ENCODE results near the gene BMF. TPM values are rescaled to one million over a fixed set of nuclear protein-coding genes. Genes with fewer than 3 reads are reported as not detected.

The BMF gene
- polyA plus RNA-seq, 3 donors, result 5.6 to 59.6 (median 6.5) TPM

DNA sequence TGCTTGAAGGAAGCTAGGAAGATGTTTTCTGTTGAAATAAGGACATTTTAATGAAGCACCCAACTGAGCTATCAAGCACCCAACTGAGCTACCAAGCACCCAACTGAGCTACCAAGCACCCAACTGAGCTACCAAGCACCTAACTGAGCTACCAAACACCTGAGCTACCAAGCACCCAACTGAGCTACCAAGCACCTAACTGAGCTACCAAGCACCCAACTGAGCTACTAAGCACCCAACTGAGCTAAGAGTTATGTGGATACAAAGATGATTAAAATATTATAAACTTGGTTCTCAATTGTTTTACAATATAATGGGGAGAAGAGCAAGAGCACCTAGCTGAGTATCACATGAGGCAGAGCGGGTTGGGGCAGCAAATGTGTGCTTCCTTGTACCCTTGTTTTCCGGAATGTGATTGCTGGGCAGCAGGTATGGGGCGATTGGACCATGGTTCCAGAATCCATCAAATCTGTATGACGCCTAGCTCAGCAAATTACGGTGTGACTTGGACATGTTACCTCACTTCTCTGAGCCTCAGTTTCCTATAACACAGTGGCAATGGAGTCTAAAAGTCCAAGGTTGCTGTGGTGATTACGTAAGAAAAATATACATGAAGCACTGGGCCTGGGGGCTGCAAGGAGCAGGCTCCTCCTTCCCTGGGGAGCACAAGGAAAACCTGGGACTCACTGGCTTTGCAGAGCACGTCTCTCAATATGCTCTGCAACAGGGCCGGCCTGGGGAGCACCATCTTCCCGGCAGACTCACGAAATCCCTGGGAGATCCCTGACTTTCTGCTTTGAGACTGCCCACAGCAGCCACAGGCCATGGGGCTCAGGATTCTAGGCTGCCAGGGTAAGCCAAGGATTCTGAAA is 11.3 kb downstream of the BMF start:
- Histone ChIP-seq H2AFZ (ENCODE audit: insufficient read depth, low read depth, low read length, poor library complexity, severe bottlenecking) (peak overlapping the region; percentile 38), H3K4me1 (ENCODE audit: control insufficient read depth in 1 of 2, insufficient read depth in 2 of 2, low read length in 2 of 2) (peaks cover 87 to 96% of the 10 kb centered on the region in 2 donors)
- intact Hi-C loops (cut with micrococcal nuclease), result no loop called here

More for the DNA sequence above, 11.3 kb downstream of the BMF start:
- peak overlapping the region in 1 of 3 experiments; percentile 50 for H3K4me3 ChIP-seq (replicated peaks in 1 of 3; ENCODE audit: low read depth in 2 of 3, low read length in 3 of 3)
- Mint-ChIP-seq H3K4me1 (peaks cover 94% of the 10 kb centered on the region), H3K27ac (peak overlapping the region; percentile 91 to 97 (median 93)), H3K27me3 (ENCODE audit: low read depth in 3 of 3) (peaks cover 1 to 2% (median 2%) of the 10 kb centered on the region in 3 donors), H3K36me3 (peaks cover 50 to 75% of the 10 kb centered on the region in 2 donors), H3K4me3 (peak overlapping the region in 1 of 2 donors; percentile 78), H3K9me3 (no peaks in the 10 kb centered on the region)
- TF ChIP-seq, protein P1, sequence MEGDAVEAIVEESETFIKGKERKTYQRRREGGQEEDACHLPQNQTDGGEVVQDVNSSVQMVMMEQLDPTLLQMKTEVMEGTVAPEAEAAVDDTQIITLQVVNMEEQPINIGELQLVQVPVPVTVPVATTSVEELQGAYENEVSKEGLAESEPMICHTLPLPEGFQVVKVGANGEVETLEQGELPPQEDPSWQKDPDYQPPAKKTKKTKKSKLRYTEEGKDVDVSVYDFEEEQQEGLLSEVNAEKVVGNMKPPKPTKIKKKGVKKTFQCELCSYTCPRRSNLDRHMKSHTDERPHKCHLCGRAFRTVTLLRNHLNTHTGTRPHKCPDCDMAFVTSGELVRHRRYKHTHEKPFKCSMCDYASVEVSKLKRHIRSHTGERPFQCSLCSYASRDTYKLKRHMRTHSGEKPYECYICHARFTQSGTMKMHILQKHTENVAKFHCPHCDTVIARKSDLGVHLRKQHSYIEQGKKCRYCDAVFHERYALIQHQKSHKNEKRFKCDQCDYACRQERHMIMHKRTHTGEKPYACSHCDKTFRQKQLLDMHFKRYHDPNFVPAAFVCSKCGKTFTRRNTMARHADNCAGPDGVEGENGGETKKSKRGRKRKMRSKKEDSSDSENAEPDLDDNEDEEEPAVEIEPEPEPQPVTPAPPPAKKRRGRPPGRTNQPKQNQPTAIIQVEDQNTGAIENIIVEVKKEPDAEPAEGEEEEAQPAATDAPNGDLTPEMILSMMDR (IDR thresholded peaks at IDR 0.05), result no peak
- peak overlapping the region; percentile 65 for H3K9ac ChIP-seq (ENCODE audit: insufficient read depth, low read length, poor library complexity, severe bottlenecking)
- peaks cover under 1% of the 10 kb centered on the region for H3K79me2 ChIP-seq (ENCODE audit: insufficient read depth, low read length)
- H3K27me3 ChIP-seq (ENCODE audit: control insufficient read depth in 2 of 2, insufficient read depth in 2 of 2, low read length in 2 of 2), result no peaks in the 10 kb centered on the region
- H3K9me3 ChIP-seq (replicated peaks in 1 of 2; ENCODE audit: control insufficient read depth in 1 of 2, insufficient read depth in 1 of 2, low read length in 2 of 2), result no peaks in the 10 kb centered on the region
- peak overlapping the region; percentile 75 to 96 for H3K27ac ChIP-seq (ENCODE audit: low read depth in 1 of 2, low read length in 2 of 2)
- DNase-seq, result no peak
- H4K20me1 ChIP-seq (ENCODE audit: insufficient read depth, low read length), result no peaks in the 10 kb centered on the region
- H3K4me2 ChIP-seq (replicated peaks; ENCODE audit: extremely low read depth, low read length, poor library complexity, severe bottlenecking), result peak overlapping the region; percentile 69
- 80% methylated on average over 7 of the region's 10 CpGs for WGBS (ENCODE audit: insufficient coverage)
- peaks cover 3 to 43% of the 10 kb centered on the region in 2 donors for H3K36me3 ChIP-seq (replicated peaks in 1 of 2; ENCODE audit: control insufficient read depth in 1 of 2, insufficient read depth in 2 of 2, low read length in 2 of 2)

Measured in CD14-positive monocyte (primary cell).